ENCODE results near the gene KRT8.
"Not testable (repeated sequence)": the region's sequence is repeated elsewhere in the genome, so short reads cannot be mapped to it uniquely, and the experiment has no call there.

Gene KRT8

GRCh38 chr12:52904509-52905300 is at the start of gene KRT8:
Gene KRT8 (minus strand): TSS chr12:52905076. CDS start chr12:52904981, 95 bp downstream.
- DNase-seq = not testable (repeated sequence)

DNA sequence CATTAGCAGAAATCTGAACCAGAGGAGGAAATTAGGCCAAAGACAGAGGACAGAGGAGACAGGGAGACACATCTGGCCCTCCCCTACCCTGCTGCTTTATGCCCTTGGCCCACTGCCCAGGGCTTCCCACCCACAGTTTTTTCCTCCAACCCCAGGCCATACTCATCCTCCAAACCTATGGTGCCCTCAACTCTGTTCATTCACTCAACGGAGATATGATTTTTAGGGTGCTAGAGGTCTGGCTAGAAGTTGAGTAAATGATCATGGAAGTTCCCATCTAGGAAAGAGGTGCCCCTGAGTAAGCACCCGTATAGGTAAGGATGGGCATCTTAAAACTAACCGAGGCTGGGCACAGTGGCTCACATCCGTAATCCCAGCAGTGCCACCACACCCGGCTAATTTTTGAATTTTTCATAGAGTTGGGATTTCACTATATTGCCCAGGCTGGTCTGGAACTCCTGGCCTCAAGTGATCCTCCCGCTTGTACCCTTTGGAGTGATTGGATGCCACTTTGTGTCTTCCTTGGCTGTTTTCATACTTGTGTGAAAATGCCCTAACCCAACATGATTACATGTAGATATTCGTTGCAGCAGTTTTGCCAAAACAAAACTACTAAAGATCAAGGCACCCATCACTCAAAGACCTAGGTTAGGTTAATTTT is 48.4 kb upstream of the KRT8 start:
- no peak for DNase-seq

DNA sequence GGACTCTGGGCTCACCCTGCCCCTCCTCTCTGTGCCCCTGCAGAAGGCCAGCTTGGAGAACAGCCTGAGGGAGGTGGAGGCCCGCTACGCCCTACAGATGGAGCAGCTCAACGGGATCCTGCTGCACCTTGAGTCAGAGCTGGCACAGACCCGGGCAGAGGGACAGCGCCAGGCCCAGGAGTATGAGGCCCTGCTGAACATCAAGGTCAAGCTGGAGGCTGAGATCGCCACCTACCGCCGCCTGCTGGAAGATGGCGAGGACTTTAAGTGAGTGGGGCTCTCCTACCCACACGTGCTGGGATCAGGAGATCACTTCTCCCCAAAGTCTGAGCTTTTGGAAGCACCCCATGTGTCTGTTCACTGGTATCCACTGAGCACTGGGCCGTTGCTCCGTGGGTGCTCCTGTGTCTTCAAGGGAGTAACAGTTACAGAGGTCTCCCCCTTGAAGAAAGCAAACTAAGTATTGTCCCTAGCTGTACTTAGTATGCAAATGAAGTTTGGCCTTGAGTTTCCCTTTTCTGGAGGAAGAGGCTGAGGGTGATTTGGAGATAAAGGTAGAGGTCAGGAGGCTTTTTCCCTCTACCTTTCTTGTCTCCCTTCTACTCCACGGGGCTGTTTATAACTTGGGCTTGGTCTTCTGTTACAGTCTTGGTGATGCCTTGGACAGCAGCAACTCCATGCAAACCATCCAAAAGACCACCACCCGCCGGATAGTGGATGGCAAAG is 47.4 kb upstream of the KRT8 start:
- no peak for DNase-seq

DNA sequence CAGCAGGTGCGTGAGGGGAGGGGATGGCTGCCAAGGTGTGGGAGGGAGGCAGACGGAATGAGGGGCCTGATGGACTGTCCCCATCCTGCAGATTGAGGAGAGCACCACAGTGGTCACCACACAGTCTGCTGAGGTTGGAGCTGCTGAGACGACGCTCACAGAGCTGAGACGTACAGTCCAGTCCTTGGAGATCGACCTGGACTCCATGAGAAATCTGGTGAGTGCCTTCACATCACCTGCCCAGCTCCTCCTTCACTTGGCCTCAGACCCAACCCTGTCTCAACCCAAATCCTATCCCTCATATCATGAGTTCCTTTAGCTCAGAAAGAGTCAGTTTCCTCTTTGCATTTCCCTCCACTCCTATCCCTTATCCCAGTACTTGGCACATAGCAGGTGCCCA is 46.8 kb upstream of the KRT8 start:
- DNase-seq = no peak

DNA sequence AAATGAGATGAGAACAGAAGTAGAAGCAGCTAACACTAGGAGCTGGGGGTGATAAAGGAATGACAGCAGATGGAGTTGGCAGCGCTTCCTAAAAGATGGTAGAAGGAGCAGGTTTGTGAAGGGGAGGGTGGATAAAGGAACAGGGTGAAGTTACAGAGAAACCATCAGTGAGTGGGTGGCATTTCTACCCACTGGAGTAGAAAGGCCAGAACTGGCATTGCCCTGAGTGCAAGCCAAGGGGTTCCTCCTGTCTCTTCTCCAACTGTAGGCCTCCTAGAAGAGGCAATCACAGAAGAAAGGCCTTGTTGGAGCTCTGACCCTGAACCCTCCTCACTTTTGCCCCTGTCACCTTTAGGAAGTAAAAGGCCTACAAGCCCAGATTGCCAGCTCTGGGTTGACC is 46.2 kb upstream of the KRT8 start:
- no peak for DNase-seq

- no peak for DNase-seq
Observed at GRCh38 chr12:52950553-52950952, 45.7 kb upstream of the KRT8 start.

DNA sequence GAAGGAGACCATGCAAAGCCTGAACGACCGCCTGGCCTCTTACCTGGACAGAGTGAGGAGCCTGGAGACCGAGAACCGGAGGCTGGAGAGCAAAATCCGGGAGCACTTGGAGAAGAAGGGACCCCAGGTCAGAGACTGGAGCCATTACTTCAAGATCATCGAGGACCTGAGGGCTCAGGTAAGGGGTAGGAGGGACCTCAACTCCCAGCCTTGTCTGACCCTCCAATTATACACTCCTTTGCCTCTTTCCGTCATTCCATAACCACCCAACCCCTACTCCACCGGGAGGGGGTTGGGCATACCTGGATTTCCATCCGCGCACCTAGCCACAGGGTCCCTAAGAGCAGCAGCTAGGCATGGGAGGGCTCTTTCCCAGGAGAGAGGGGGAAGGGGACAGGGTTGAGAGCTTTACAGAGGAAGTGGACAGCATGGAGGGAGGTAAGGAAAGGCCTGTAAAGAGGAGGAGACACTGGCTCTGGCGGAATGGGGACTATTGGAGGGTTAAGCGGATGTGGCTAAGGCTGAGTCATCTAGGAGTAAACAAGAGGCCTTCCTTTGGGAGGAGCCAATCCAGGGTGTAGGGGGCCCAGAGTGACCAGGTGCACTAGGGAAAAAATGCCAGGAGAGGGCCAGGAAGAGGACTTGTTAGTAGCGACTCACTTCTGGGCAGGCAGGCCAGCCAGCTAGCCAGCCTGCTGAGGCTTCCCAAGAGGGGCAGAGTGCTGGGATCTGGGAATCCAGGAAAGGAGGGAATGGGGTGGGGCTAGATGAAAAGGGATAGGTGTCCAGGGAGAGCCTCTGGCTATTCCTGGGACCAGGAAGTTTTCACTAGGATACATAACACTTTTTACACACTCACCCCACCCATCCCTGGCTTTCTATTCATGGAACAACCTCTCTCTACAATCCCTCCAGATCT is 44.8 kb upstream of the KRT8 start:
- DNase-seq = no peak

GRCh38 chr12:52947738-52948423 is 43.0 kb upstream of the KRT8 start:
- no peak for DNase-seq

DNA sequence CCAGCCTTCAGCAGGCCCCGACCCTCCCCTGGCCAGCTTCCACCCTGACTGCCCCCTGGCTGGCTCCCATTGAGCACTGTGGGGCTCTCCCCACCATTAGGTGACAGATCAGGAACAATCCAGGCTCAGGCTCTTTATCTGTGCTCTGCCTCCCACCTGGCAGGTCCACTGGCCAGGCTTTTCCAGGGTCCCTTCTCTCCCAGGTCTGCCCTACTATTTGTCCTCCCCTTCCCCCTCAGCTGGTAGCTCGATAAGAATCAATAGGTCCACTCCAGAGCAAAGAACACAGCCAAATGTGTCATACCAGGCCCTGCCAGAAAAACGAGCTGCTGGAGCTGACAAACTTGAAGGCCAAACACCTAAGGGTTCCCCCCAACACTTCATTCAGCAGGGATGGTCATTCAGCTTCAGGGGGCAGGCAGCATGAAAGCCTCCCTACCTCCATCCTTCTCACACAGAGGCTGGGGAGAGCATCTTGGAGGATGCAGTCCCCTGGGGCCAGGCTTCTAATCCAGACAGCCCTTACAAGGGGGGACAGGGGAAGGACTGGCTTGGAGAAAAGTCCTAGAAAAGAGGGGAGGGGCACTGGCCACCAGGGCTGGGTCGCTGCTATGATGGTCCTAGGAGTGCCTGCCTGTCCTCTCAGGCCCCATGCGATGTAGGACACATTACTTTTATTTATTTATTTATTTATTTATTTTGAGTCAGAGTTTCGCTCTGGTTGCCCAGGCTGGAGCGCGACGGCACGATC is 42.1 kb upstream of the KRT8 start:
- no peak for DNase-seq

DNA sequence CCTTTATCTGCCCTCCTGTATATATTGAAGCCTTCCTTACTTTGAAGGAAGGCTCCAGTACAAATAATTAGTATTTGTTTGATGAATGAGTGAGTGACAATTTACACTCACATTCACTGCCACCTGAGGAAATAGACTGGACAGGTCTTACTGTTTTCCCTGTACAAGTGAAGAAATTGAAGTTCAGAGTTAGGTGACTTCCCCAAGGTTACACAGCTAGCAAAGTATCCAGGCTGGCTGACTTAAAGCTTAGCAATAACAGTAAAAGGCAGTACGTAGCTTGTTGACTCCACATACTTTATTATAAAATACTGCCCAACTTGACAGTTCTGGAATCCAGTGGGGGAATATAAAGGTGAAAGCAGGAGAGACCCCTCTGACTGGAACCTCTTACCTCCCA is 41.5 kb upstream of the KRT8 start:
- no peak for DNase-seq

DNA sequence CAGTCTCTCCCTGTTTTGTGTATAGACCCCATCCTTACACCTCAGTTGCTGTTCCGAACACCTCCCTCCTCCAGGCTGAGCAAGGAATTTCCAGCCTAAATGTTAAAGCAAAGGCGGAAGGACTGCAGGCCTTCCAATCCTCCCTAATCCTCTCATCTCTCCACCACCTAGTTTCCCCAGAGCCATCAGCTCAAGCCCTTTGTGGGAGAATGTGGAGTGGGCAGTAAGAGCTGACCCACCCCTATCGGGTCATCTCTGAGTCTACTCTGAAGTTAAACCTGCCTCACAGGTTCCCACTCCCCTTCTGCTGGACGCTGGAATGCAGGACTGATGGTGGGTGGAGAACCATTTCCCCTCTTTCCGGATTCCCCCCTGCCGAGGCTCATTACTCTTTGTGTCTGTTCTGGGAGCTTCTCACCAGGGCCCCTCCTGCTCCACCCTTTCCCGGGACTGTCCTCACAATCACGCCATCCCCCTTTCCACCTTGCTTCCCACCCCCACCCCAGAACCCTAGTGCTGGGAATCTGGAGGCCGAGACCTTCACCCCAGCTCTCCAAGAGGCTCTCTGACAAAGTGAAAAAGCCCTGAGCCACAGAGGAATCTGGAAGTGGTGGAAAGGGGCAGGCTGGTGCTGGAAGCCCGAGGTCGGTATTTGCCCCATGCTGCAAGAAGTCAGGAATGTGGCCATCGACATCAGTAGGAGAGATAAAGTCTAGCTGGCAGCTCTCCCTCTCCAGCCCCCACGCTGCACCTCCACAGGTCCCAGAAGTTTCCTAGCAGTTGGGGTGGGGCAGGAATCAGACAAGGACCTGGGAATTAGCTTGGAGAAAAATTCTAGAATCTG is 40.7 kb upstream of the KRT8 start:
- no peak for DNase-seq

- no peak for DNase-seq
Observed at GRCh38 chr12:52944683-52945388, 40.0 kb upstream of the KRT8 start.

DNA sequence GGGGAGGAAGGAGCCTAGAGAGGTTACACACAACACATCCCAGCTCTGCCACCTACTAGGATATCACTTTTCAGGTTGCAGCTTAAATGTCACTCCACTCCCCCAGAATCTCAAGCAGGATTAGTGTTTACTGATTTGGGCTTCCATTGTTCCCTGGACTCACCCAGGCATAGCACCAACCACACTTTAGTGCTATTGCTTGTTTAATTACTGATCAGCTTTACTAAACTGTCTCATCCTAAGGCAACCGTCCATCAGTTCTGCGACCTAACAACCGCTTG is 38.0 kb upstream of the KRT8 start:
- DNase-seq = no peak

DNA sequence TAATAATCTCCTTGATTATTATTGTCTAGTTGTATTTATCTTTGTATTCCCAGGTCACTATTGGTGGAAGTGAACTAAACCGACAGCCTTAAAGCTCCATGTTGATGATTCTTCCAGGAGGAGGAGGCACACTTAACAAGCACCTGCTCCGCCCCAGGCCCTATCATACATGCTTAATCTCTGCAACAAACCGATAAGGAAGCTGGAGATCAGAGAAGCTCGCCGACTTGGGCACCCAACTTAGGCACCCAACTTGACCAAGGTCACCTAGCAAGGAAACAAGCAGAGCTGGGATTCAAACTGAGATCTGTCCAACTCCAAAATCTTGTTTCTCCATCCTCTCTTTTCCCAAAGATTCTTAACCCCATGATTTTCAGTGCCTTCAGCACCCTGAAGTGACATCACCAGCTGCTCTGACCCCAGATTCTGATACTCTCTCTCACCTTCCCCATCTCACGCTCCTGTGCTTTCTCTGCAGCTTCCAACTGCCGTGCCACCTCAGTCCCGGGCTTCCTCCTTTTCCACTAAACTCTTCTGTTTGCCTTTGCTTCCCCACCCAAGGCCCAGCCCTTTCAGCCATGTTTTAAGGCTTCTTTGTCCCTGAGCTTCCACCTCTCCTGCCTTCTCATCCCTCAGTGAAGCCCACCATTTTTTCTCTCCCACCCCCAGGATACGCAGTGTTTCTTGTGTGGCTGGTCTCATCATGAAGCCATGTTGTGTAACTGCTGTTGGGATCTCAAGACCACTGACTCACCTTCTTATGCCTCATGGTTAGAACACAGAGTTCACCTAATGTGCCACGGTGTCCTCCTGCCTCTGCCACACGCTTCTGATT is 37.4 kb upstream of the KRT8 start:
- DNase-seq = no peak

DNA sequence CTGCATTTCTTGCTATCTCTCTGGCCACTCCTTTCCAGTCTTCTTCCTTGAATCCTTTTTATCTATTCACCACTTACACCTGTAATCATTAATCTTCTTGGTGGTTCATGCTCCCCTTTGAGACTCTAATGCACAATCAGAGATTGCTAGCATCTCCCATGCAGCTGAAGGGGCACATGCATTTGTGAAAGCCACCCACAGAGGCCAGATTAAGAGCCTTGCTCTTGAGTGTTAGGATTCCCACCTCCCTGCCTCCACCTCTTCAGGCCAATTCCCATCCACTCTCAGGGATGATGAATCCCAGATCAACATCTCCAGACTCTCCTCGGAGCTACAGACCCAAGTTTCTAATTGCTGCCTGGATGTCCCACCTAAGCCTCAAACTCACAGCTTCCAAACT is 24.7 kb upstream of the KRT8 start:
- DNase-seq = no peak

GRCh38 chr12:52927964-52928363 is 23.1 kb upstream of the KRT8 start:
- no peak for DNase-seq

- DNase-seq = no peak
Observed at GRCh38 chr12:52926596-52927234, 21.8 kb upstream of the KRT8 start.

Measured in CD4-positive, alpha-beta T cell treated with Interleukin-10 for 1 hour (primary cell).